HepG2 (cell line): Measurements from ENCODE around the gene ADCY9. TPM values are rescaled to one million over a fixed set of nuclear protein-coding genes. Genes with fewer than 3 reads are reported as not detected.

Source experiments
- CEBPG ChIP-seq: IDR thresholded peaks from 2 replicates; pipeline ENCODE4 v1.6.1; 2016
- E2F1 ChIP-seq: sonication (generic); formaldehyde crosslinking; IDR thresholded peaks from 2 replicates; pipeline ENCODE4 v1.5.0; 2020; ENCODE audit warnings: missing genetic modification reagents
- FOXO1 ChIP-seq: sonication (generic); formaldehyde crosslinking; IDR thresholded peaks from 2 replicates; pipeline ENCODE4 v1.4.0; 2020; ENCODE audit warnings: missing genetic modification reagents
- HMG20B ChIP-seq: conservative IDR thresholded peaks from 2 replicates; pipeline ENCODE4 v1.6.1; 2016; ENCODE audit warnings: missing genetic modification reagents, missing compliant biosample characterization
- KAT8 ChIP-seq: IDR thresholded peaks from 2 replicates; pipeline ENCODE4 v1.6.1; 2016; ENCODE audit warnings: missing genetic modification reagents, missing compliant biosample characterization
- KMT2B ChIP-seq: IDR thresholded peaks from 2 replicates; pipeline ENCODE4 v1.6.1; 2016; ENCODE audit warnings: missing genetic modification reagents, missing compliant biosample characterization
- NCOR1 ChIP-seq: fragments of 200-600 bp; sonication (generic); IDR thresholded peaks from 2 replicates; pipeline ENCODE4 v1.7.0; 2017; ENCODE audit warnings: antibody characterized with exemption, low read length, borderline replicate concordance
- NFYC ChIP-seq: IDR thresholded peaks from 2 replicates; pipeline ENCODE4 v1.6.1; 2016; ENCODE audit warnings: missing genetic modification reagents, missing compliant biosample characterization
- RXRA ChIP-seq: sonication (generic); formaldehyde crosslinking; IDR thresholded peaks from 2 replicates; pipeline ENCODE4 v1.5.1; 2020; ENCODE audit warnings: missing genetic modification reagents
- SIX1 ChIP-seq: sonication (generic); formaldehyde crosslinking; IDR thresholded peaks from 2 replicates; pipeline ENCODE4 v1.4.0; 2020; ENCODE audit warnings: missing genetic modification reagents, borderline replicate concordance
- SP2 ChIP-seq: sonication (generic); formaldehyde crosslinking; IDR thresholded peaks from 2 replicates; pipeline ENCODE4 v1.5.1; 2020; ENCODE audit warnings: mild to moderate bottlenecking, missing genetic modification reagents
- TMF1 ChIP-seq: sonication (generic); formaldehyde crosslinking; IDR thresholded peaks from 2 replicates; pipeline ENCODE4 v1.8.1; 2022; ENCODE audit warnings: low read depth, missing genetic modification reagents
- ZBTB2 ChIP-seq: sonication (generic); formaldehyde crosslinking; IDR thresholded peaks from 2 replicates; pipeline ENCODE4 v1.8.0; 2022; ENCODE audit warnings: low read depth, missing genetic modification reagents
- ZBTB34 ChIP-seq: sonication (generic); formaldehyde crosslinking; IDR thresholded peaks from 2 replicates; pipeline ENCODE4 v1.8.0; 2022; ENCODE audit warnings: mild to moderate bottlenecking, missing genetic modification reagents
- ZNF446 ChIP-seq: sonication (generic); formaldehyde crosslinking; IDR thresholded peaks from 2 replicates; pipeline ENCODE4 v1.5.0; 2020; ENCODE audit warnings: mild to moderate bottlenecking, missing genetic modification reagents
- ZNF644 ChIP-seq: IDR thresholded peaks from 2 replicates; pipeline ENCODE4 v1.6.1; 2016; ENCODE audit warnings: low read depth
- ZSCAN12 ChIP-seq: sonication (generic); formaldehyde crosslinking; IDR thresholded peaks from 2 replicates; pipeline ENCODE4 v1.9.0; 2021; ENCODE audit warnings: mild to moderate bottlenecking, missing genetic modification reagents
- ZSCAN9 ChIP-seq: IDR thresholded peaks from 2 replicates; pipeline ENCODE4 v1.6.1; 2016; ENCODE audit warnings: borderline replicate concordance
- polyA plus RNA-seq, 8 experiments: library from polyadenylated mRNA; depleted of rRNA in 3 of 8; stranded (reverse) in 7 of 8; unstranded in 1 of 8; fragments of >200 nt; fragmentation: Illumina TruSeq in 4 of 8; extraction: Trizol in 4 of 8; gene quantifications; 2 replicates each; pipeline versions ENCODE4 v1.2.1 to v1.2.3, GENCODE V29; 2011 to 2016; ENCODE audit warnings: low read depth in 4 of 8, missing spikeins in 1 of 8, mixed read lengths in 1 of 8; ENCODE audit not compliant: insufficient read depth in 1 of 8
- total RNA-seq, 5 experiments: library from RNA; depleted of rRNA; stranded (reverse); fragments of >200 nt; fragmentation: Illumina TruSeq; extraction: Trizol; gene quantifications; 2 replicates each; pipeline ENCODE4 v1.2.3, GENCODE V29; 2016; ENCODE audit warnings: low read depth in 1 of 5
- TF ChIP-seq, protein P1 (sequence below): sonication (generic); formaldehyde crosslinking; IDR thresholded peaks from 2 replicates; pipeline ENCODE4 v1.4.0; 2020; ENCODE audit warnings: missing genetic modification reagents
- TF ChIP-seq, protein P2 (sequence below): sonication (generic); formaldehyde crosslinking; IDR thresholded peaks from 2 replicates; pipeline ENCODE4 v1.5.0; 2020; ENCODE audit warnings: mild to moderate bottlenecking, missing genetic modification reagents, borderline replicate concordance

The ADCY9 gene
- total and polyA plus RNA-seq, 2 of the 13 experiments (the other 11 are each of a cell fraction or from before 2014, with no cell fraction given), result 11.2 to 13.9 TPM

GRCh38 chr16:4094127-4094773 lies 22.0 kb downstream of the ADCY9 start (continued):
- TF ChIP-seq, protein P1, sequence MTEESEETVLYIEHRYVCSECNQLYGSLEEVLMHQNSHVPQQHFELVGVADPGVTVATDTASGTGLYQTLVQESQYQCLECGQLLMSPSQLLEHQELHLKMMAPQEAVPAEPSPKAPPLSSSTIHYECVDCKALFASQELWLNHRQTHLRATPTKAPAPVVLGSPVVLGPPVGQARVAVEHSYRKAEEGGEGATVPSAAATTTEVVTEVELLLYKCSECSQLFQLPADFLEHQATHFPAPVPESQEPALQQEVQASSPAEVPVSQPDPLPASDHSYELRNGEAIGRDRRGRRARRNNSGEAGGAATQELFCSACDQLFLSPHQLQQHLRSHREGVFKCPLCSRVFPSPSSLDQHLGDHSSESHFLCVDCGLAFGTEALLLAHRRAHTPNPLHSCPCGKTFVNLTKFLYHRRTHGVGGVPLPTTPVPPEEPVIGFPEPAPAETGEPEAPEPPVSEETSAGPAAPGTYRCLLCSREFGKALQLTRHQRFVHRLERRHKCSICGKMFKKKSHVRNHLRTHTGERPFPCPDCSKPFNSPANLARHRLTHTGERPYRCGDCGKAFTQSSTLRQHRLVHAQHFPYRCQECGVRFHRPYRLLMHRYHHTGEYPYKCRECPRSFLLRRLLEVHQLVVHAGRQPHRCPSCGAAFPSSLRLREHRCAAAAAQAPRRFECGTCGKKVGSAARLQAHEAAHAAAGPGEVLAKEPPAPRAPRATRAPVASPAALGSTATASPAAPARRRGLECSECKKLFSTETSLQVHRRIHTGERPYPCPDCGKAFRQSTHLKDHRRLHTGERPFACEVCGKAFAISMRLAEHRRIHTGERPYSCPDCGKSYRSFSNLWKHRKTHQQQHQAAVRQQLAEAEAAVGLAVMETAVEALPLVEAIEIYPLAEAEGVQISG (CRISPR knock-in tag), result peak; percentile 33; the same call in 1 of the 2 replicates
- TF ChIP-seq HMG20B (CRISPR knock-in tag), result peak; percentile 85
- no peak for TF ChIP-seq ZNF446 (CRISPR knock-in tag)
- 0 out of 2 replicates have a peak, but pooled peaks have one; percentile 25 for TF ChIP-seq ZSCAN9 (CRISPR knock-in tag)
- peak; percentile 58; the same call in 1 of the 2 replicates for TF ChIP-seq KMT2B (CRISPR knock-in tag)
- no peak for TF ChIP-seq E2F1 (CRISPR knock-in tag)
- peak; percentile 62; the same call in 1 of the 2 replicates for TF ChIP-seq NFYC (CRISPR knock-in tag)
- TF ChIP-seq ZBTB34 (CRISPR knock-in tag), result no peak
- TF ChIP-seq NCOR1, result peak; percentile 67; the same call in 1 of the 2 replicates
- TF ChIP-seq RXRA (CRISPR knock-in tag), result peak; percentile 74; the same call in 1 of the 2 replicates
- peak; percentile 94 for TF ChIP-seq CEBPG (CRISPR knock-in tag)
- no peak for TF ChIP-seq ZNF644 (CRISPR knock-in tag)
- TF ChIP-seq FOXO1 (CRISPR knock-in tag), result no peak; the same call in 1 of the 2 replicates
- TF ChIP-seq SP2, result no peak
- TF ChIP-seq SIX1 (CRISPR knock-in tag), result peak; percentile 97
- peak; percentile 36; the same call in 1 of the 2 replicates for TF ChIP-seq KAT8 (CRISPR knock-in tag)
- no peak for TF ChIP-seq ZBTB2 (CRISPR knock-in tag)
- TF ChIP-seq, protein P2, sequence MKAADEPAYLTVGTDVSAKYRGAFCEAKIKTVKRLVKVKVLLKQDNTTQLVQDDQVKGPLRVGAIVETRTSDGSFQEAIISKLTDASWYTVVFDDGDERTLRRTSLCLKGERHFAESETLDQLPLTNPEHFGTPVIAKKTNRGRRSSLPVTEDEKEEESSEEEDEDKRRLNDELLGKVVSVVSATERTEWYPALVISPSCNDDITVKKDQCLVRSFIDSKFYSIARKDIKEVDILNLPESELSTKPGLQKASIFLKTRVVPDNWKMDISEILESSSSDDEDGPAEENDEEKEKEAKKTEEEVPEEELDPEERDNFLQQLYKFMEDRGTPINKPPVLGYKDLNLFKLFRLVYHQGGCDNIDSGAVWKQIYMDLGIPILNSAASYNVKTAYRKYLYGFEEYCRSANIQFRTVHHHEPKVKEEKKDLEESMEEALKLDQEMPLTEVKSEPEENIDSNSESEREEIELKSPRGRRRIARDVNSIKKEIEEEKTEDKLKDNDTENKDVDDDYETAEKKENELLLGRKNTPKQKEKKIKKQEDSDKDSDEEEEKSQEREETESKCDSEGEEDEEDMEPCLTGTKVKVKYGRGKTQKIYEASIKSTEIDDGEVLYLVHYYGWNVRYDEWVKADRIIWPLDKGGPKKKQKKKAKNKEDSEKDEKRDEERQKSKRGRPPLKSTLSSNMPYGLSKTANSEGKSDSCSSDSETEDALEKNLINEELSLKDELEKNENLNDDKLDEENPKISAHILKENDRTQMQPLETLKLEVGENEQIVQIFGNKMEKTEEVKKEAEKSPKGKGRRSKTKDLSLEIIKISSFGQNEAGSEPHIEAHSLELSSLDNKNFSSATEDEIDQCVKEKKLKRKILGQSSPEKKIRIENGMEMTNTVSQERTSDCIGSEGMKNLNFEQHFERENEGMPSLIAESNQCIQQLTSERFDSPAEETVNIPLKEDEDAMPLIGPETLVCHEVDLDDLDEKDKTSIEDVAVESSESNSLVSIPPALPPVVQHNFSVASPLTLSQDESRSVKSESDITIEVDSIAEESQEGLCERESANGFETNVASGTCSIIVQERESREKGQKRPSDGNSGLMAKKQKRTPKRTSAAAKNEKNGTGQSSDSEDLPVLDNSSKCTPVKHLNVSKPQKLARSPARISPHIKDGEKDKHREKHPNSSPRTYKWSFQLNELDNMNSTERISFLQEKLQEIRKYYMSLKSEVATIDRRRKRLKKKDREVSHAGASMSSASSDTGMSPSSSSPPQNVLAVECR (CRISPR knock-in tag), result peak; percentile 63; the same call in 1 of the 2 replicates
- TF ChIP-seq ZSCAN12, result no peak
- no peak for TF ChIP-seq TMF1
